ENCODE measurements around the gene SMARCAL1. TPM values are rescaled to one million over a fixed set of nuclear protein-coding genes. Genes with fewer than 3 reads are reported as not detected.

The SMARCAL1 gene
- total RNA-seq, 1 experiment from 2014 or later: 24.1 TPM

DNA sequence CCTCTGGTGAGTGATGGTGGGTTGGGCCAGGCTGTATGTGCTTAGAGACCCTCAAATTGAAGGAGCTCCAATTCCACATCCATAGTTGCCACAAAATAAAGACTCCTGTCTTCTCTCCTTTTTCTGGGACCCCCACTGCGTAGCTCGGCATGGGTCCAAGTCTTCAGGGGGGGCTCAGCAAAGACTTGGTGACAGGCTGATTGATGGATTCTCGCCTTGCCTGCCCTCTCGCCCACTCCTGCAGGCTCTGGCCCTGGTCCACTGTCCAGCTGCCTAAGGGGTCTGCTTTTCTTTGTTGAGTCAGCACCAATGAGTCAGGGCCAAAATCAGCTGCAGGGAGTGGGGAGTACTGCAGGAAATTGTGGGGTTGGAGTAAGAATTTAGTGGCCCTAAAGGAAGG, 107.8 kb downstream of the SMARCAL1 start:
- no peaks in the 10 kb centered on the region for H3K4me1 ChIP-seq
- H3K36me3 ChIP-seq (ENCODE audit: control insufficient read depth, insufficient read depth, low read length): no peaks in the 10 kb centered on the region
- POLR2A ChIA-PET: no interaction called here
- no peaks in the 10 kb centered on the region for H3K9me3 ChIP-seq
- Mint-ChIP-seq H3K27ac (ENCODE audit: unreplicated experiment) (no peak overlapping the region), H3K4me1 (ENCODE audit: low read depth, unreplicated experiment) (no peaks in the 10 kb centered on the region), H3K9me3 (ENCODE audit: unreplicated experiment) (no peaks in the 10 kb centered on the region), H3K27me3 (ENCODE audit: insufficient read depth, unreplicated experiment) (no peaks in the 10 kb centered on the region), H3K4me3 (ENCODE audit: unreplicated experiment) (no peak overlapping the region), H3K36me3 (ENCODE audit: insufficient read depth, unreplicated experiment) (no peaks in the 10 kb centered on the region)
- BruUV-seq (replicated peaks): no TSS peak
- H3K4me3 ChIP-seq (ENCODE audit: low read depth, low read length): no peak overlapping the region
- DNase-seq: no peak
- TF ChIP-seq CTCF (IDR thresholded peaks at IDR 0.05; ENCODE audit: insufficient read depth in 1 of 2, low read depth in 1 of 2, low read length in 1 of 2, severe bottlenecking in 1 of 2, unreplicated experiment in 1 of 2): no peak
- intact Hi-C loops (cut with micrococcal nuclease; ENCODE audit: unreplicated experiment): no loop called here
- CTCF ChIA-PET: interaction anchor here (1.7 to 4.9 kb wide), 2 partner anchors 133 to 146 kb away, joined by 6 to 70 read pairs; no protein-coding TSS in a partner anchor
- H3K27me3 ChIP-seq (replicated peaks; ENCODE audit: control insufficient read depth, insufficient read depth, low read length): no peaks in the 10 kb centered on the region

GRCh38 chr2:216522892-216523502, 110.7 kb downstream of the SMARCAL1 start:
- Mint-ChIP-seq H3K36me3 (ENCODE audit: insufficient read depth, unreplicated experiment) (no peaks in the 10 kb centered on the region), H3K4me3 (ENCODE audit: unreplicated experiment) (no peak overlapping the region), H3K9me3 (ENCODE audit: unreplicated experiment) (no peaks in the 10 kb centered on the region), H3K27ac (ENCODE audit: unreplicated experiment) (no peak overlapping the region), H3K4me1 (ENCODE audit: low read depth, unreplicated experiment) (no peaks in the 10 kb centered on the region), H3K27me3 (ENCODE audit: insufficient read depth, unreplicated experiment) (no peaks in the 10 kb centered on the region)
- H3K4me3 ChIP-seq (ENCODE audit: low read depth, low read length): no peak overlapping the region
- BruUV-seq (replicated peaks): no TSS peak
- no peak for TF ChIP-seq CTCF (IDR thresholded peaks at IDR 0.05; ENCODE audit: insufficient read depth in 1 of 2, low read depth in 1 of 2, low read length in 1 of 2, severe bottlenecking in 1 of 2, unreplicated experiment in 1 of 2)
- no peaks in the 10 kb centered on the region for H3K36me3 ChIP-seq (ENCODE audit: control insufficient read depth, insufficient read depth, low read length)
- CTCF ChIA-PET: no interaction called here
- intact Hi-C loops (cut with micrococcal nuclease; ENCODE audit: unreplicated experiment): no loop called here
- no peak for DNase-seq
- no peaks in the 10 kb centered on the region for H3K27me3 ChIP-seq (replicated peaks; ENCODE audit: control insufficient read depth, insufficient read depth, low read length)
- no peaks in the 10 kb centered on the region for H3K4me1 ChIP-seq
- POLR2A ChIA-PET: no interaction called here
- H3K9me3 ChIP-seq: no peaks in the 10 kb centered on the region

DNA sequence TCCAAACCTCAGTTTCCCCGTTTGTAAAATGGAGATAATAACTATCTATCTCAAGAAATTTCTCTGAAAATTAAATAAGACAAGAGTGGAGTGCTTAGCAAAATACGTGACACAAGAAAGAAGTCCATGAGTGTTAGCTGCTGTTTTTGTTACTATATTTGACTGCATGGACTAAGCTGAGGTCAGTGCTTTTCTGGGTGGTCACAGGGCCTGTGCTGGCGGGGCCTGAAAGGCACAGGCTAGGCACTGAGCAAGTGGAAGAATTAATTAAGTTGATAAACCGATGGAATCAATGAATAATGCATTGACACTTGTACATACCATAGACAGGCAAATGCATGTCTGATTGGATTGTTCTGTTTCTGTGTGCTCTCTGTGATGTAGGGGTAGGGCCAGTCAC, 113.7 kb downstream of the SMARCAL1 start:
- POLR2A ChIA-PET: no interaction called here
- CTCF ChIA-PET: interaction anchor here (1.9 kb wide), 1 partner anchor 141 kb away, joined by 5 read pairs; no protein-coding TSS in a partner anchor
- TF ChIP-seq CTCF (IDR thresholded peaks at IDR 0.05; ENCODE audit: insufficient read depth in 1 of 2, low read depth in 1 of 2, low read length in 1 of 2, severe bottlenecking in 1 of 2, unreplicated experiment in 1 of 2): no peak
- no peaks in the 10 kb centered on the region for H3K4me1 Mint-ChIP-seq (ENCODE audit: low read depth, unreplicated experiment)
- H3K4me3 Mint-ChIP-seq (ENCODE audit: unreplicated experiment): no peak overlapping the region
- BruUV-seq (replicated peaks): no TSS peak
- intact Hi-C loops (cut with micrococcal nuclease; ENCODE audit: unreplicated experiment): no loop called here
- no peak overlapping the region for H3K4me3 ChIP-seq (ENCODE audit: low read depth, low read length)
- no peaks in the 10 kb centered on the region for H3K27me3 ChIP-seq (replicated peaks; ENCODE audit: control insufficient read depth, insufficient read depth, low read length)
- H3K4me1 ChIP-seq: no peaks in the 10 kb centered on the region
- H3K27ac Mint-ChIP-seq (ENCODE audit: unreplicated experiment): no peak overlapping the region
- no peaks in the 10 kb centered on the region for H3K9me3 Mint-ChIP-seq (ENCODE audit: unreplicated experiment)
- DNase-seq: no peak
- no peaks in the 10 kb centered on the region for H3K27me3 Mint-ChIP-seq (ENCODE audit: insufficient read depth, unreplicated experiment)
- no peaks in the 10 kb centered on the region for H3K36me3 ChIP-seq (ENCODE audit: control insufficient read depth, insufficient read depth, low read length)
- H3K9me3 ChIP-seq: no peaks in the 10 kb centered on the region
- H3K36me3 Mint-ChIP-seq (ENCODE audit: insufficient read depth, unreplicated experiment): no peaks in the 10 kb centered on the region
